Colonic mucosa (tissue), 4 donors: ENCODE measurements around the gene SLC38A5. TPM values are rescaled to one million over a fixed set of nuclear protein-coding genes. Genes with fewer than 3 reads are reported as not detected.

Experiments used
- DNase-seq: peaks from one replicate; pipeline ENCODE4 v3.0.0-alpha.2; 2020
- H3K27ac ChIP-seq: fragments of 200-600 bp; one replicate; pipeline ENCODE4 v1.8.0; 2021
- H3K27me3 ChIP-seq: fragments of 200-600 bp; one replicate; pipeline ENCODE4 v1.8.0; 2021
- H3K36me3 ChIP-seq: fragments of 200-600 bp; one replicate; pipeline ENCODE4 v1.8.0; 2021
- H3K4me1 ChIP-seq: fragments of 200-600 bp; one replicate; pipeline ENCODE4 v1.8.0; 2021; ENCODE audit warnings: mild to moderate bottlenecking
- H3K4me3 ChIP-seq: fragments of 200-600 bp; one replicate; pipeline ENCODE4 v1.8.0; 2021
- H3K9ac ChIP-seq, 2 donors: one replicate each; pipeline ENCODE4 v1.7.0; 2013; ENCODE audit warnings: control low read depth in 2 of 2, low read depth in 2 of 2, low read length in 2 of 2
- H3K9me3 ChIP-seq: fragments of 200-600 bp; one replicate; pipeline ENCODE4 v1.8.0; 2021
- intact Hi-C: fragments of 100-400 bp; cut with DNase I; formaldehyde crosslinking; loops from one replicate; pipeline ENCODE4 v1.14.1; 2022
- total RNA-seq, 2 donors: library from RNA; stranded (reverse); fragmentation: NEBNext Ultra II Directional in 1 of 2; extraction: Animal tissue kit (Norgen Biotek cat#: 25700) in 1 of 2; gene quantifications; one replicate each; pipeline ENCODE4 v1.2.1, GENCODE V29; 2021
- TF ChIP-seq, protein P1 (sequence below): fragments of 200-600 bp; IDR thresholded peaks from one replicate; pipeline ENCODE4 v1.8.0; 2022; ENCODE audit warnings: antibody characterized with exemption, mild to moderate bottlenecking
- donor health status: healthy.
- donor health status: DM: no; HTN: no; CAD: no.
- donor health status: DM: no; HTN: no; CAD: no.

Gene SLC38A5
- total RNA-seq, 2 donors from 2014 or later: 18.8 to 89.3 TPM

- no peak for DNase-seq
- Histone ChIP-seq H3K27me3 (no peaks in the 10 kb centered on the region), H3K36me3 (no peaks in the 10 kb centered on the region), H3K27ac (no peak overlapping the region), H3K9ac (no peak overlapping the region), H3K4me1 (no peaks in the 10 kb centered on the region), H3K9me3 (no peaks in the 10 kb centered on the region), H3K4me3 (no peak overlapping the region)
- intact Hi-C loops: no loop called here
- TF ChIP-seq, protein P1, sequence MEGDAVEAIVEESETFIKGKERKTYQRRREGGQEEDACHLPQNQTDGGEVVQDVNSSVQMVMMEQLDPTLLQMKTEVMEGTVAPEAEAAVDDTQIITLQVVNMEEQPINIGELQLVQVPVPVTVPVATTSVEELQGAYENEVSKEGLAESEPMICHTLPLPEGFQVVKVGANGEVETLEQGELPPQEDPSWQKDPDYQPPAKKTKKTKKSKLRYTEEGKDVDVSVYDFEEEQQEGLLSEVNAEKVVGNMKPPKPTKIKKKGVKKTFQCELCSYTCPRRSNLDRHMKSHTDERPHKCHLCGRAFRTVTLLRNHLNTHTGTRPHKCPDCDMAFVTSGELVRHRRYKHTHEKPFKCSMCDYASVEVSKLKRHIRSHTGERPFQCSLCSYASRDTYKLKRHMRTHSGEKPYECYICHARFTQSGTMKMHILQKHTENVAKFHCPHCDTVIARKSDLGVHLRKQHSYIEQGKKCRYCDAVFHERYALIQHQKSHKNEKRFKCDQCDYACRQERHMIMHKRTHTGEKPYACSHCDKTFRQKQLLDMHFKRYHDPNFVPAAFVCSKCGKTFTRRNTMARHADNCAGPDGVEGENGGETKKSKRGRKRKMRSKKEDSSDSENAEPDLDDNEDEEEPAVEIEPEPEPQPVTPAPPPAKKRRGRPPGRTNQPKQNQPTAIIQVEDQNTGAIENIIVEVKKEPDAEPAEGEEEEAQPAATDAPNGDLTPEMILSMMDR: no peak
These were observed 4.1 kb upstream of the SLC38A5 start for GRCh38 chrX:48474127-48474526.

DNA sequence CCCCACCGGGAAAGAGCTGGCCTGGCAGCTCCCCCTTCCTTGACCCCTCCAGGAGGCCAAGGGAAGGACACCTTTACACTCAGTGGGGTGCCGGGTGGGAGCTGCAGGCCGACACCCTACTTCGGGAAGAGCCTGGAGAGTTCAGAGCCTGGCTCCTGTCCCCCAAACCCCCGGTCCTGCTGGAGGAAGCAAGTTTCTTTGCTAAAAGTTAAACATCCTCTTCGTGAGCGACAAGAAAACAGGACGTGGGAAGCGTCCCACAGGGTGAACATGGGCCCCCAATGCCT is 3.6 kb upstream of the SLC38A5 start:
- no peak overlapping the region for H3K27ac ChIP-seq
- no peaks in the 10 kb centered on the region for H3K9me3 ChIP-seq
- no peak overlapping the region for H3K9ac ChIP-seq
- no peaks in the 10 kb centered on the region for H3K27me3 ChIP-seq
- no peak overlapping the region for H3K4me3 ChIP-seq
- intact Hi-C loops: no loop called here
- TF ChIP-seq, protein P1: no peak
- no peaks in the 10 kb centered on the region for H3K4me1 ChIP-seq
- H3K36me3 ChIP-seq: no peaks in the 10 kb centered on the region
- DNase-seq: no peak

DNA sequence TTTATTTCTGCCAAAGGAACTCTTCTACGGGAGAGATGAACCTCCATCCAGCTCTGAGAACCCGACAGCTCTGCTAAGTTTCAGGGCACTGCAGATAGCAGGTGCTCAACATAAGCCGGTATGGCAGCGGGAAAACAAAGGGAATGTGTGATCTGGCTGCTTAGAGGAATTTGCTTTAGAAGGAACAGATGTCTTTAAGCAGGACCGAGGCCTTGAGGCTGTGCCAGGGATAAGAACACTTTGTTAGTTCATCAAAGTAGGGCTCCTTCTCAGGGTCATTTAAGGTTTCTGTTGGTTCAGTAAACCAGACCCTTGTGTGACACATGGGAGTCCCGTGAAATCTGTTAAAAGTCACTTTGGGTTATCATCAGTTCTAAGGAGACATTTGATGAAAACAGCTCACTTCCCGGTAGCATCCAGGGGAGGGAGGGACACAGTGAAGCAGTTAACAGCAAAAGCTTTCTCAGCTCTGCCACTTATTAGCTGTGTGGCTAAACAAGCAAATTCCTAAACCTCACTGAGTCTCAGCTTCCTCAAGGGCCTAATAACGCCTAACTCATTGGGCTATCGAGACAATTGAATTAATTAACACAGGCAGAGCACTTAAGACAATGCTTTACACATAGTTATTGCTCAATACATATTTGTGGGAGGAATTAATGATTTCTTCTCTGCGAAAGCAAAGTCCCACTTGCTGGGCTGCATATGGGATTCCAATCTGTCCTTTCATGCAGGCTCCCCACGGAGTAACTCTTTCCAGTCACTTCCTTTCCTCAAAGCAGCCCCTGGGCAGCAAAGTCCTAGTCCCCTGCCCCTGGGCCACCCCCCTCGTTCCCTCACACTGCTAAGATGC is 3.0 kb upstream of the SLC38A5 start:
- Histone ChIP-seq H3K9ac (no peak overlapping the region), H3K9me3 (no peaks in the 10 kb centered on the region), H3K27me3 (no peaks in the 10 kb centered on the region), H3K4me1 (no peaks in the 10 kb centered on the region), H3K27ac (no peak overlapping the region), H3K36me3 (no peaks in the 10 kb centered on the region), H3K4me3 (no peak overlapping the region)
- no peak for DNase-seq
- intact Hi-C loops: no loop called here
- TF ChIP-seq, protein P1: no peak

DNA sequence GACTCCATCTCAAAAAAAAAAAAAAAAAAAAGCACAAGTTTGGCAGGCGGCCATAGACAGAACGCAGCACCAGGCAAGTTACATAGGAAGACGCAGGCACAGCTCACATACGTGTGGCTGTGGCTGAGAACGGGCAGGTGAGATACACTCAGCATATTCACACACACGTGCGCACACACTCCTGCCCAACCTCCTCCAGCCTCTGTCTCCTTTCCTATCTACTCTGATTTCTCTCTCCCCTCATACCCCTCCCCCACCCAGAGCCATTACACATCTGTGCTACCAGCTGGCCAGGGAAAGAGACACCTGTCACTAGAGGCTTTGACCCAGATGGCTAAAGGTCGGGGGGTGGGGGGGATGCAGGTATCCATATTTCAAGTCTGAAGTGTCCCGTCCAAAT is 2.2 kb upstream of the SLC38A5 start:
- Histone ChIP-seq H3K9ac (no peak overlapping the region), H3K9me3 (no peaks in the 10 kb centered on the region), H3K27ac (no peak overlapping the region), H3K4me3 (no peak overlapping the region), H3K36me3 (no peaks in the 10 kb centered on the region), H3K4me1 (no peaks in the 10 kb centered on the region), H3K27me3 (no peaks in the 10 kb centered on the region)
- TF ChIP-seq, protein P1: no peak
- no peak for DNase-seq
- intact Hi-C loops: no loop called here

- Histone ChIP-seq H3K4me1 (no peaks in the 10 kb centered on the region), H3K27me3 (no peaks in the 10 kb centered on the region), H3K9ac (no peak overlapping the region), H3K9me3 (no peaks in the 10 kb centered on the region), H3K36me3 (no peaks in the 10 kb centered on the region), H3K27ac (no peak overlapping the region), H3K4me3 (no peak overlapping the region)
- intact Hi-C loops: no loop called here
- DNase-seq: no peak
- TF ChIP-seq, protein P1: no peak
These were observed 1.4 kb upstream of the SLC38A5 start for GRCh38 chrX:48471504-48471903.
